NCI-H1436 treated with DMSO at 0.1 percent for 48 hours (cell line): ENCODE results near the gene PCDHGA6.
"Not testable (repeated sequence)": the region's sequence is repeated elsewhere in the genome, so short reads cannot be mapped to it uniquely, and the experiment has no call there.

ENCODE experiments used
- DNase-seq: peaks from one replicate; lab custom pipeline; 2025; lab: John Stamatoyannopoulos, UW

Gene PCDHGA6

DNA sequence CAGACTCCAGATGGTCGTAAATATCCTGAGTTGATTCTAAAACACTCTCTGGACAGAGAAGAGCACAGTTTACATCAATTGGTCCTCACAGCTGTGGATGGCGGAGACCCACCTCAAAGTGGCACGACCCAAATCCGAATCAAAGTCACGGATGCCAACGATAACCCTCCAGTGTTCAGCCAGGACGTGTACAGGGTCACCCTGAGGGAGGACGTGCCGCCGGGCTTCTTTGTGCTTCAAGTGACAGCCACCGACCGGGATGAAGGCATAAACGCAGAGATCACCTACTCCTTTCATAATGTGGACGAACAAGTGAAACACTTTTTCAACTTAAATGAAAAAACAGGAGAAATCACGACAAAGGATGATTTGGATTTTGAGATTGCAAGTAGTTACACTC is 13.0 kb upstream of the PCDHGA6 start:
- DNase-seq, result no peak

- no peak for DNase-seq
Measured at GRCh38 chr5:141362719-141363118, 11.0 kb upstream of the PCDHGA6 start.

- DNase-seq, result no peak
Measured at GRCh38 chr5:141363952-141364660, 9.6 kb upstream of the PCDHGA6 start, which contains the start of gene PCDHGA5. PCDHGA5 (plus strand) TSS chr5:141364162; CDS start chr5:141364331, 169 bp downstream.

DNA sequence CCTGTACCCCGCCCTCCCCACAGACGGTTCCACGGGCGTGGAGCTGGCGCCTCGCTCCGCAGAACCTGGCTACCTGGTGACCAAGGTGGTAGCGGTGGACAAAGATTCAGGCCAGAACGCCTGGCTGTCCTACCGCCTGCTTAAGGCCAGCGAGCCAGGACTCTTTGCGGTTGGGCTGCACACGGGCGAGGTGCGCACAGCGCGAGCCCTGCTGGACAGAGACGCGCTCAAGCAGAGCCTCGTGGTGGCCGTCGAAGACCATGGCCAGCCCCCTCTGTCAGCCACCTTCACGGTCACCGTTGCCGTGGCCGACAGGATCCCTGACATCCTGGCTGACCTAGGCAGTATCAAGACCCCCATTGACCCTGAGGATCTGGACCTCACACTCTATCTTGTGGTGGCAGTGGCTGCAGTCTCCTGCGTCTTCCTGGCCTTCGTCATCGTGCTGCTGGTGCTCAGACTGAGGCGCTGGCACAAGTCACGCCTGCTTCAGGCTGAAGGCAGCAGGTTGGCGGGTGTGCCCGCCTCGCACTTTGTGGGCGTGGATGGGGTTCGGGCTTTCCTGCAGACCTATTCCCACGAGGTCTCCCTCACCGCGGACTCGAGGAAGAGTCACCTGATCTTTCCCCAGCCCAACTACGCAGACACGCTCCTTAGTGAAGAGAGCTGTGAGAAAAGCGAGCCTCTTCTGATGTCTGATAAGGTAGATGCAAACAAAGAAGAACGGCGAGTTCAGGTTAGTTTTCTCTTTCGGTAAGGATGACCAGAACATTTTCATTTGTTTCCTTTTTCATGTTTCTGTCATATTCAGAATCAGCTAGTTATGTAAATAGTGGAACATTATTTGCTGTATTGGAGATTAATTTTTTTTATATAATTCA is 7.4 kb upstream of the PCDHGA6 start:
- no peak for DNase-seq

DNA sequence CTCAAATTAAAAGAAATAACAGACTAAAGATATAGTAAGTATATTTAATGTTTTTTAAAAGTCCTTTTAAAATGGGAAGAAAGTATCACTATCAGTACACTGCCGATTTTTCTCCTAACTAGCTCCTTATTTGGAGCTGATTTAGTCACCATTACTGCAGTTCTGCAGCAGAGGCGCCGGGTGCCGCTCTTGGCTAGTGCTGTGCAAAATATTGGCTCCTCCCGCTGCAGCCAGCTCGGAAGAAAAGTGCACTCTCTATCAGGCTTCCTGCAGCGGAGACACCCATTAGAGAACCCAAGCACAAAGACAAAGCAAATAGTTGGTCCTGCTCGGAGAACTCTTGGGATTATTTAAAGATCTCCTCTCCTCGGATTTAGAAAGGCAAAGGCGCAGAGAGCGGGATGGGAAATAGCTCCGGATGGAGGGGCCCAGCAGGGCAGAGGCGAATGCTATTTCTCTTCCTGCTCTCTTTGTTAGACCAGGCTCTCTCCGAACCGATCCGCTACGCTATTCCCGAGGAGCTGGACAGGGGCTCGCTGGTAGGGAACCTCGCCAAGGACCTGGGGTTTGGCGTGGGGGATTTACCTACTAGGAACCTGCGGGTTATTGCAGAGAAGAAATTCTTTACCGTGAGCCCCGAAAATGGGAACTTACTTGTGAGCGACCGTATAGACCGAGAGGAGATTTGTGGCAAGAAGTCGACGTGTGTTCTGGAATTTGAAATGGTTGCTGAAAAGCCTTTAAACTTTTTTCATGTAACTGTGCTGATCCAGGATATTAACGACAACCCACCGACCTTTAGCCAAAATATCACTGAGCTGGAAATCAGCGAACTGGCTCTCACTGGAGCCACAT is 3.5 kb upstream of the PCDHGA6 start, which contains the start of gene PCDHGB3:
Gene PCDHGB3 (plus strand): TSS at position 249 of the 855 bp plus-strand sequence. CDS start 153 bp downstream, at position 402.
- no peak for DNase-seq

- no peak for DNase-seq
Measured at GRCh38 chr5:141371572-141372475, 1.9 kb upstream of the PCDHGA6 start.

GRCh38 chr5:141374627-141375026 is 936 bp downstream of the PCDHGA6 start:
- DNase-seq, result no peak

- DNase-seq, result not testable (repeated sequence)
Measured at GRCh38 chr5:141375444-141376155, 1.9 kb downstream of the PCDHGA6 start.

DNA sequence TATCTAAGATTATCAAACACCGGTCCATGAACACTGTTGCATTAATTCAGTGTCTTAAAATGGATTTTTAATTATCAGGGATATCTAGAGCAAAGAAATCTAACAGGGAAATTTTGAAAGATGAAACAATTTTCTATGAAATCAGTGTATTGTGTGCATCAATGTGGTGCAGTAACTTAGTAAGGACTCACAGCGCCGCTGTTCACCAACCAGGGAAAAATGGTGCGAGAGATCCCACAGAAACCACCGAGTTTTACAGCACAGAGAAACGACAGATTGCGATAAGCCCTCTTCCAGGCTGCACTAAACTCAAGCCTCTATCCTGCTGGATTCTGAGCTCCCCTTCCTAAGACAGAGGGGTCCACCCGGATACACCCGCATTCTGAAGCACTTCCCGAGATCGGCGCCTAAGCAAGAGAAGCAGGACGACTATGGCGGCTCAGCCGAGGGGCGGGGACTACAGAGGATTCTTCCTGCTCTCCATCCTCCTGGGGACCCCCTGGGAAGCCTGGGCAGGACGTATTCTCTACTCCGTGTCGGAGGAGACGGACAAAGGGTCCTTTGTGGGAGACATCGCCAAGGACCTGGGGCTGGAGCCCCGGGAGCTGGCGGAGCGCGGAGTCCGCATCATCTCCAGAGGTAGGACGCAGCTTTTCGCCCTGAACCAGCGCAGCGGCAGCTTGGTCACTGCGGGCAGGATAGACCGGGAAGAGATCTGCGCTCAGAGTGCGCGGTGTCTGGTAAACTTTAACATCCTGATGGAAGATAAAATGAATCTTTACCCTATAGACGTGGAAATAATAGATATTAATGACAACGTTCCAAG is 9.0 kb downstream of the PCDHGA6 start, which contains the start of gene PCDHGA7:
Gene PCDHGA7 (plus strand): TSS at position 274 of the 826 bp plus-strand sequence. CDS start 158 bp downstream, at position 432.
- DNase-seq, result no peak

DNA sequence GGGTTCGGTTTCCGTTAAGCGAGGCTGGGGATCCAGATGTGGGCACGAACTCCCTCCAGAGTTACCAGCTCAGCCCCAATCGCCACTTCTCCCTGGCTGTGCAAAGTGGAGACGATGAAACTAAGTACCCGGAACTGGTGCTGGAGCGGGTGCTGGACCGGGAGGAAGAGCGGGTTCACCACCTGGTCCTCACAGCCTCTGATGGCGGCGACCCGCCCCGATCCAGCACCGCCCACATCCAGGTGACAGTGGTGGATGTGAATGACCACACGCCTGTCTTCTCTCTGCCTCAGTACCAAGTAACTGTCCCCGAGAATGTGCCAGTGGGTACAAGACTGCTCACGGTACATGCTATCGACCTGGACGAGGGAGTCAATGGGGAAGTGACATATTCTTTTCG is 9.7 kb downstream of the PCDHGA6 start:
- no peak for DNase-seq

DNA sequence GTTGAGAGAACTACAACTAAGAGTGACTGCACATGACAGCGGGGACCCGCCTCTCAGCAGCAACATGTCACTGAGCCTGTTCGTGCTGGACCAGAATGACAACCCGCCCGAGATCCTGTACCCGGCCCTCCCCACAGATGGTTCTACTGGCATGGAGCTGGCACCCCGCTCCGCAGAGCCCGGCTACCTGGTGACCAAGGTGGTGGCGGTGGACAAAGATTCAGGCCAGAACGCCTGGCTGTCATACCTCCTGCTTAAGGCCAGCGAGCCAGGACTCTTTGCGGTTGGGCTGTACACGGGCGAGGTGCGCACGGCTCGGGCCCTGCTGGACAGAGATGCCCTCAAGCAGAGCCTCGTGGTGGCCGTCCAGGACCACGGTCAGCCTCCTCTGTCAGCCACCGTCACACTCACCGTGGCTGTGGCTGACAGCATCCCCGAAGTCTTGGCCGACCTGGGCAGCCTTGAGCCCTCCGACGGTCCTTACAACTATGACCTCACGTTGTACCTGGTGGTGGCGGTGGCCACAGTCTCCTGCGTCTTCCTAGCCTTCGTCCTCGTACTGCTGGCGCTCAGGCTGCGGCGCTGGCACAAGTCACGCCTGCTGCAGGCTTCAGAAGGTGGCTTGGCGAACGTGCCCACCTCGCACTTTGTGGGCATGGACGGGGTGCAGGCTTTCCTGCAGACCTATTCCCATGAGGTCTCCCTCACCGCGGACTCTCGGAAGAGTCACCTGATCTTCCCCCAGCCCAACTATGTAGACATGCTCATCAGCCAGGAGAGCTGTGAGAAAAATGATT is 11.0 kb downstream of the PCDHGA6 start:
- no peak for DNase-seq

GRCh38 chr5:141387557-141388311 is 14.0 kb downstream of the PCDHGA6 start, which contains the start of gene PCDHGB4:
PCDHGB4 (plus strand) TSS chr5:141387698; CDS start chr5:141387885, 187 bp downstream.
- DNase-seq, result not testable (repeated sequence)

GRCh38 chr5:141388661-141389060 is 15.0 kb downstream of the PCDHGA6 start:
- DNase-seq, result no peak

GRCh38 chr5:141389153-141390042 is 15.7 kb downstream of the PCDHGA6 start:
- DNase-seq, result no peak

DNA sequence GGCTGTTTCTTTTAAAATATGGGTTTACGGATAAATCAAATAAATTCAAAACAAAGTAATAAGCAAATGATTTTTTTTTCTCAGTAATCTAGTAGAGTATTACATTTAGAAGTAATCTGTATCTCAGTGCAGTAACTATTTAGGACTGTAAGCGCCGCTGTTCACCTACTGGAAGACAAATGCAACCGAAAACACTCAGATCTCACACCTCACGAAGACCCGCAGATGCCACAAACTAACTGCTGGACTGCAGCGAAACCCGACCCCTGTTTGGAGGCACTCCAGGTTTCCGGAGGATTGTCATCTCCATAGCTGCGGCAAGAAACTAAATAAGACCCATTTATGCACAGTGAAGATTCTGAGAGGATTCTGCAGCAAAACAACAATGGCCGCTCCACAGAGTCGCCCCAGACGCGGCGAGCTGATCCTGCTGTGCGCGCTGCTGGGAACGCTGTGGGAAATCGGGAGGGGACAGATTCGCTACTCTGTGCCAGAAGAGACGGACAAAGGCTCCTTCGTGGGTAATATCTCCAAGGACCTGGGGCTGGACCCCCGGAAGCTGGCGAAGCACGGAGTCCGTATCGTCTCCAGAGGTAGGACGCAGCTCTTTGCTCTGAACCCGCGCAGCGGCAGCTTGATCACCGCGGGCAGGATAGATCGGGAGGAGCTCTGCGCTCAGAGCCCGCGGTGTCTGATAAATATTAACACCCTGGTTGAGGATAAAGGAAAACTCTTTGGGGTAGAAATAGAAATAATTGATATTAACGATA is 18.9 kb downstream of the PCDHGA6 start, which contains the start of gene PCDHGA8:
Gene PCDHGA8 (plus strand): TSS at position 205 of the 770 bp plus-strand sequence. CDS start 181 bp downstream, at position 386.
- DNase-seq, result no peak
